NOMO-1 treated with DMSO at 0.1 percent for 48 hours (cell line): Measurements from ENCODE around the gene ARHGEF11.
A peak's percentile ranks its signal among the peaks of the same experiment; 100 is the strongest.
"Not testable (repeated sequence)": the region's sequence is repeated elsewhere in the genome, so short reads cannot be mapped to it uniquely, and the experiment has no call there.

Experiments
- DNase-seq: peaks from one replicate; lab custom pipeline; 2025; ENCODE audit not compliant: unreplicated experiment; lab: John Stamatoyannopoulos, UW

The ARHGEF11 gene, protein sequence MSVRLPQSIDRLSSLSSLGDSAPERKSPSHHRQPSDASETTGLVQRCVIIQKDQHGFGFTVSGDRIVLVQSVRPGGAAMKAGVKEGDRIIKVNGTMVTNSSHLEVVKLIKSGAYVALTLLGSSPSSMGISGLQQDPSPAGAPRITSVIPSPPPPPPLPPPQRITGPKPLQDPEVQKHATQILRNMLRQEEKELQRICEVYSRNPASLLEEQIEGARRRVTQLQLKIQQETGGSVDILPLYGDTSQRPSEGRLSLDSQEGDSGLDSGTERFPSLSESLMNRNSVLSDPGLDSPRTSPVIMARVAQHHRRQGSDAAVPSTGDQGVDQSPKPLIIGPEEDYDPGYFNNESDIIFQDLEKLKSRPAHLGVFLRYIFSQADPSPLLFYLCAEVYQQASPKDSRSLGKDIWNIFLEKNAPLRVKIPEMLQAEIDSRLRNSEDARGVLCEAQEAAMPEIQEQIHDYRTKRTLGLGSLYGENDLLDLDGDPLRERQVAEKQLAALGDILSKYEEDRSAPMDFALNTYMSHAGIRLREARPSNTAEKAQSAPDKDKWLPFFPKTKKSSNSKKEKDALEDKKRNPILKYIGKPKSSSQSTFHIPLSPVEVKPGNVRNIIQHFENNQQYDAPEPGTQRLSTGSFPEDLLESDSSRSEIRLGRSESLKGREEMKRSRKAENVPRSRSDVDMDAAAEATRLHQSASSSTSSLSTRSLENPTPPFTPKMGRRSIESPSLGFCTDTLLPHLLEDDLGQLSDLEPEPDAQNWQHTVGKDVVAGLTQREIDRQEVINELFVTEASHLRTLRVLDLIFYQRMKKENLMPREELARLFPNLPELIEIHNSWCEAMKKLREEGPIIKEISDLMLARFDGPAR (N-terminal part only)

DNA sequence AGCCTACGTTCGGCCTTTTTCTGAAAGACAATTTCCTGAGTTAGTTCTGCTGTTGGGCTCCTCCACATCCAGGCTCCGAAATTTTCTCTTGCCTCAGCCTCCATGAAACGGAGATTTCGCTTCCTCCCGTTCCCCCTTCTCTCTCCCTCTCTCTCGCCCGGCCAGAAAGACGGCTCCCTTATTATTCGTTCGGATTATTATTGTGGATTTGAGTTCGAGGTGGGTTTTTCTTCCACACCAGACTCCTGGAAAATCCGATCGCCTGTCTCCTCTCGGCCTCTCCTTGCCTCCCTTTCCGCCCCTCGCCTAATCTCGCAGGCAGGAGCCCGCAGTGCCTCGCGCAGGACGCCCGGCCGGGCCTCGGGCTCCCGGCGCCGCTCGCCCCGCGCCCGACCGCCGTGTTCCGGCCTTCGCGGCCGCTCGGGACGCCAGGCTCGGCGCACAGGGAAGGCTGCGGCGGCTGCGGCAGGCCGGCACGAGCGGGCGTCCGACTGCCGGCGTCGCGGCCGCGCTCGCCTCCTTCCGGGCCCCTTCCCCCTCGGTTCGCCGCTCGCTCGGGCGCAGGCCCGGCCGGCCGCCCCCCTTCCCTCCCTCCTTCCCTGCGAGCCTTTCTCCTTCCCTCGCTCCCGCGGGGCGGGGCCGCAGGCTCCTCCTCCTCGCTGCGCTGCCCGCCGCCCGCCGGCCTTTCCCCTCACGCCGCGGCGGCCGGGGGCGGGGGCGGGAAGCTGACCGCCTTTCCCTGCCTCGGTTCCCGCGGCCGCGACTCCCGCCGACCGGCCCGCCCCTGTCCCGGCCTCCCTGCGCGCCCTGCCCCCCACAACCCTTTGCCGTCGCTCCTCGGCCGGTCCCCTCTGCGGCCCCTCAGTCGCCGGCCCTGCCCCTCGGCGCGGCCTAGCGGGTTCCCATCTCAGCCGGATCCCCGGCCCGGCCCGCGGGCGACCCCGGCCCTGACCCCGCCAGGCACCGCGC, at the start of gene ARHGEF11:
ARHGEF11 (minus strand) TSS at position 493 of the 969 bp plus-strand sequence. CDS start 1,412 bp downstream, outside the sequence.
- DNase-seq: peak; percentile 59

DNA sequence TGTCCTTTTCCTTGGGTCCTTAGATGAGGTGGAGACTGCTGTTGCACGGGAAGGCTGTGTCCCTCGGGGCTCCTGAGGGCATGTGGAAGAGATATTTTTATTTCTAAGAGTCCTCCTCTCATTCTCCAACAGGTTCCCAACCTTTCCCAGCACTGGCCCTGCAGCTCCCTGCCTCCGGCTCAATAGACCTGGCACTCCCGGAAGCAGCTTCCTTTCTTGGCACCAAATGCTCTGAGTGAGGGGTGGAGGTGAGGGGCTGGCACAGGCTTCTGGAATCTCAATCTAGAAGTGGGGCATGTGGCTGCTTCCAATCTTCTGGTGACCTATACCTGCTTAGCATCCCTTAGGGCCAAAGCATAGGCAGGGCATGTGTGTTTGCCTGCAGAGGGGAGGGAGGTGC, 49.5 kb upstream of the ARHGEF11 start:
- no peak for DNase-seq

DNA sequence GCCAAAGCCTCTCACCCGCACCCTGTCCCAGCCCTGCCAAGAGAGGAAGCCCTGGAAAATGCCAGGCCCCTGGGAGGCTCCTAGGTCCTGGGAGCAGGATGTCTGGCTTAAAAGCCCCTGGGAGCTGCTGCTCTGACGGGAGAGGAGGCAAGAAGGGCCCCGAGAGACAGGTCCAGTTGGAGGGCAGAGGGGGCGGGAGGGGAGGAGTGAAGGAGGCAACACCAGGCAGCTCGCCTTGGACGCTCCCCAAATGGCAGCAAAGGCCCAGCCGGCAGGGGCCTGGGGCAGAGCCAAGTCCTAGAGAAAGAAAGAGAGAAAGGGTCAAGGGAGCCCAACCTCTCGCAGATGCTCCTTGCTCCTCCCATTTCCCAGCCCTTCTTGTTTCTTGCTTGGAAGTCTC, 47.3 kb upstream of the ARHGEF11 start:
- DNase-seq: no peak

DNA sequence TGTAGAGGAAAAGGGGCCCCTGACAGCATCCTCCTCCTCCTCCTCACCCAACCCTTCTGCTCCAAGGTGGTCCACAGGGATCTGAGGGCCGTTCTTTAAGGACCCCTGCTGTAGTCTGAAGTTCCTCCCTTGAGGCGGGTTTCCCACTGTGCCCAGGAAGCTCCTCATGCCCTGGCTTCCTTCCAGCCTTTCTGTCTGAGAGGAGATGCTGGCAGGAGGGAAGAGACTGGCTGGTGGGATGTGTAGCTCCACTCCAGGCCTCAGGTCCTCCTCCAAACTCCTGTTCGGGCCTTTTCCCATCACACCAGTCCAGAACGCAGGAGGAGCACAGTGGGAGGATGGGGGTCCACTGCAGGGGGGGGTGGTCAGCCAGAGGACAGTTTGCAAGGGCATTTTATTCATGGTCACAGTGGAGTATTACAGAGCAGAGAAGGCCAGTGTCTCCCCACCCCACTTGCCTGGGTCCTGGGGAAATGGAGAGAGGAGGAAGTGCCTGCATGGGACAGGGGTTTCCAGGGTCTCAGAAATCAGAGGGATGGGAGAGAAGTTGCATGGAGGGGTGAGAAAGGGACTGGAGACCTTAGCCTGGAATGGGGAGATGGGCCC, 46.2 kb upstream of the ARHGEF11 start:
- DNase-seq: no peak

DNA sequence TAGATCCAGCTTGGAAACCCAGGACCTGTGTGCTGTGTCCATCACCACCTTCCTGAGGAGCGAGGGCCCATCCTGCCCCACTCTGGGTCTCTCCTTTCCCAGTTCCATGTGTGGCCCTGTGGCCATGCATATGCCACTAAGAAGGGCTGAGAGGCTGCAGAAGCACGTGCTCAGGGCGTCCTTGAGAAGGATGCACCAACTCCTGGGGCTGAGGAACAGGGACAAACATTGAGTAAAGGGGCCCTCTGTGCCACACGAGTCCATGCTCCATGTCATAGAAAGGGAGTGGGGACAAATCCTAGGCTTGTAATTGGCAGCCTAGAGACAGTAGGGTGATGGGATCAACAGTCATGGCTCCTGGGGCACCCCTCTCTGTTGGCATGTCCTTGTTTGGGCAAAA, 45.6 kb upstream of the ARHGEF11 start:
- DNase-seq: no peak

DNA sequence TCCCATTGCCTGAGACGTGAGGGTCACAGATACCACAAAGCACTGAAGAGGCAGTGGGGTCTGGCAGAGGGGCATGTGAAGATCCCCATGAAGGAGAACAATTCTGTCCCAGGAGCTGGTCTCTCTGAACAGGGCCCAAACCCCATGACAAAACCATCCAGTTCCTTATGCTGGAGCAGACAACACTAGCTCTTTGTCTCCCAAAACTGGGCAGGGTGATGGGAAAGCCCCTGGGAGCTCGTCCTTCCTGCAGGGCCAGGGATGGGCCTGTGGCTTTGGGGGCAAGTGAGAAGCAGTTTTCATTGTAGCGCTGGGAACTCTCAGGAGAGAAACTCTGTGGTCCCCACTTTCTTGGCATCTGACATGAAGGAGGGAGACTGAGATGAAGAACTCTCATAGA, 45.2 kb upstream of the ARHGEF11 start:
- DNase-seq: no peak

DNA sequence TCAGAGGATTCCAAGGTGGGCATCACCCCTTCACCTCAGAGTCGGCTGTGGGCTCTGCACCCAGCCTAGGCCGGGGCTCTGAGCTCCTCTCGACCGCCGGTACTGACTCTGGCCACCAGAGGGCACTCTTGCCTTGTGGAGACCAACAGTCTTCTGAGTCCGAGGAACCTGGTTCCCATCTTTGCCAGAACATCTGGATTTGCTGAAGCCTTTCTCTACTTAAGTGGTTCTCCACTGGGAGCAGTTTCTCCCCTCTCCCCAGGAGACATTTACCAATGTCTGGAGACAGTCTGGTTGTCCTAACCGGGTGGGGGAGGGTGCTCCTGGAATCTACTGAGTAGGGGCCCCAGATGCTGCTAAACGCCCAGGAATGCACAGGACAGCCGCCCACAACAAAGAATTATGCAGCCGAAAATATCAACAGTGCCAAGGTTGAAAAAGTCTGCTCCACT, 44.7 kb upstream of the ARHGEF11 start:
- DNase-seq: peak; percentile 48

DNA sequence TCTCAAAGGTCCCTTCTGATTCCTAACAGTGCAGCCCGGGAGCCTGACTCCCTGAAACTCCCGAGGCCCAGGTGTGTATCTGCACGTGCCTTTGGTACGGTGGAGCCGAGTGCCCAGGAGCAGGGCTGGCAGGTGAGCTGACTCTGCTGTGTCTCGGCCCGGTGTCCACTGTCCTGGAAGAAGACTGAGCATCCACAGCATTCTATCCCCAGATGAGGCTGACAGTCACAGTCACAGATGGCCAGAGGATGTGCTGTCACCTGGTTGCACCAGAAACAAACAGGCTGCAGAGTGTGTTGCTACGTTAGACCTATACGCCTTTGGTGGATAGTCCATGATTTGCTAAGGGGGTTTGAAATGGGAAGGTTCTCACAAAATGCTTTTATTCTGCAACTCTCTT, 44.2 kb upstream of the ARHGEF11 start:
- DNase-seq: no peak

DNA sequence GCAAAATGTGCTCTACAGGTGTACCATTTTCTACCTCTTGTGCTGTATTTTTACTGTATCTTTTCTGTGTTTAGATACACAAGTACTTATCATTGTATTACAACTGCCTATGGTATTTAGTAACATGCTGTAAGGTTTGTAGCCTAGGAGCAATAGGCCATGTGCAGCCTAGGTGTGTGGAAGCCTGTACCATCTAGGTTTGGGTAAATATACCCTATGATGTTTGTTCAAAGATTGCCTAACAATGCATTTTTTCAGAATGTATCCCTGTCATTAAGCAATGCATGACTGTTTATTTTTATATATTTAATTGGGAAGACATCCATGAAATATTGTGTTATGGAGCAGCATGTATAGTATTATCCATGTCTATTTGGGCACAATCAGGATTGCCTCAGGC, 43.1 kb upstream of the ARHGEF11 start:
- no peak for DNase-seq

DNA sequence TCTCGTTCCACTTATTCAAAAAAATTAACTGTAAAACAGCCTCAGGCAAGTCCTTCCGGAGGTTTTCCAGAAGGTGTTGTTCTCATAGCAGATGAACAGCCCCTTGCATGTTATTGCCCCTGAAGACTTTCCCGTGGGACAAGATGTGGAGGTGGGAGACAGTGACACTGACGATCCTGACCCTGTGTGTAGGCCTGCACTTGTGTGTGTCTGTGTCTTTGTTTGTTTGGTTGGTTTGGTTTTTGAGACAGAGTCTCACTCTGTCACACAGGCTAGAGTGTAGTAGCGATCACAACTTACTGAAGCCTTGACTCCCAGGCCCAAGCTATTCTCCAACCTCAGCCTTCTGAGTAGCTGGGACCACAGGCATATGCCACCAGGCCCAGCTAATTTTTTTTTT, 41.5 kb upstream of the ARHGEF11 start:
- DNase-seq: no peak

DNA sequence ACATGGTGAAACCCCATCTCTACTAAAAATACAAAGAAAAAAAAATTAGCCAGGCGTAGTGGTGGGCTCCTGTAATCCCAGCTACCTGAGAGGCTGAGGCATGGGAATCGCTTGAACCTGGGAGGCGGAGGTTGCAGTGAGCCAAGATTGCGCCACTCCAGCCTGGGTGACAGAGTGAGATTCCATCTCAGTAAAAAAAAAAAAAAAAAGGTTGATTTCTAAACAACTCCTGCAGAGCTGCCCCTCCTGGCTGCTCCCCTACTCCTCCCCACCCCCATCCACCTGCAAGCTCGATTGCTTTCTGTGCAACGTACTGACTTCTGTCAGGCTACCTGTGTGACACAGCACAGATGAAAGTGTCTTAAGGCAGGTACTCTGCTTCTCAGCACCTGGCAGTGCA, 40.8 kb upstream of the ARHGEF11 start:
- no peak for DNase-seq

DNA sequence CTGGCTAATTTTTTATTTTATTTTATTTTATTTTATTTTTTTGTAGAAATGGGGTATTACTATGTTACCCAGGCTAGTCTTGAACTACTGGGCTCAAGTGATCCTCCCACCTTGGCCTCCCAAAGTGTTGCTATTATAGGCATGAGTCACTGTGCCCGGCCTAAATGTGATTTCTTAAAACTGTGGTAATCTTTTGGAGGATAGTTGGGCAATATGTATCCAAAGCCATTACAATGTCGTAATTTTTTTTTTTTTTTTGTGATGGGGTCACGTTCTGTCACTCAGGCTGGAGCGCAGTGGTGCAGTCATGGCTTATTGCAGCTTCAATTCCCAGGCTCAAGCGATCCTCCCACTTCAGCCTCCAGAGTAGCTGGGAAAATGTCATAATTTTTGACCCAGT, 39.9 kb upstream of the ARHGEF11 start:
- DNase-seq: peak; percentile 84

DNA sequence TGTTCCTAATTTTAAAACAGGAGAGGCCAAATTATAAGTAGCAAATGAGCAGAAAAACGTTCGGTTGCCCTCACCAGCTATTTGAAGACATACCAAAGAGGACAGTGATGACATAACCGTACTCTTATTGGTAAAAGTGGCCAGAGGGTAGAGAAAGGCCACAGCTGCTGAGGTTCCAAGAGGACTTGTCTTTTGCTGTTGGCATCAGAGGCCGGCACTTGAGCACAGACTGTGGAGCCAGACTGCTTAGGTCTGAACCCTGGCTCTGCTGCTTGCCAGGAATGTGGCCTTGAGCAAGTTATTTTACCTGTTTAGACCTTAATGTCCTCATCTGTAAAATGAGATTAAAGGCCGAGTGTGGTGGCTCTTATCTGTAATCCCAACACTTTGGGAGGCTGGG, 39.2 kb upstream of the ARHGEF11 start:
- DNase-seq: no peak

DNA sequence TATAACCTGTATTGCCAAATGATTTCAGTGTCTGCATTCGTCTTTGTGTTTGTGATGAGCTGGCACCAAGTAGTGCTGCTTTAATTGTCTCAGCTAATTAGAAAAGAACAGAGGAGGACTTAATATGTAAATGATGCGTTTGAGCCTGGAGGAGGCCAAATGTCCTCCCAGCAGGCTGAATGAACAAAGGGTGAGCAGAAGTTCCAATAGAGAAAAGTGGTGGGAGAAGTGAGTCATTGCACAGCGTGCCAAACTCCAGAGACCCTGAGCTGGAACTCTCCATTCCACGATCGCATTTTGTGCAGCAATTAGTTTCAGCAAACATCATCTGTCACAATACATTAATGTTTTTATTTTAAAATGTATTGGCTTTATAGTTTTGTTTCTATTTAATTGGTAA, 36.2 kb upstream of the ARHGEF11 start:
- DNase-seq: no peak

DNA sequence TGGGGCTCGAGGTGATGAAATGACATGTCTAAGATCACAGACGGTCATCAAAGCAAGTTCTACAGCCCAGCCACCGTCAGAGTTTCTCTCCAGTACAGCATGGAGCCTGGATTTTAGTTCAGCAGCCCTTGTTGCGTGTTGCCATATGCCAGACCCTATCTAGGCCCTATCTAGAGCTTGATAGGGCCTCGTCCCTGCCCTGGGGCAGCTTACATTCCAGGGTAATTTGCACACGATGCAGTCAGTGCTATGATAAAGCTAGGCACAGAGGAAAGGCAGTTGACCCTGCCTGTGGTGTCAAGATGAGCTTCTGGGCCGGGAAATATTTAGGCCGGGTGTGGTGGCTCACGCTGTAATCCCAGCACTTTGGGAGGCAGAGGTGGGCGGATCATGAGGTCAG, 35.2 kb upstream of the ARHGEF11 start:
- DNase-seq: no peak

DNA sequence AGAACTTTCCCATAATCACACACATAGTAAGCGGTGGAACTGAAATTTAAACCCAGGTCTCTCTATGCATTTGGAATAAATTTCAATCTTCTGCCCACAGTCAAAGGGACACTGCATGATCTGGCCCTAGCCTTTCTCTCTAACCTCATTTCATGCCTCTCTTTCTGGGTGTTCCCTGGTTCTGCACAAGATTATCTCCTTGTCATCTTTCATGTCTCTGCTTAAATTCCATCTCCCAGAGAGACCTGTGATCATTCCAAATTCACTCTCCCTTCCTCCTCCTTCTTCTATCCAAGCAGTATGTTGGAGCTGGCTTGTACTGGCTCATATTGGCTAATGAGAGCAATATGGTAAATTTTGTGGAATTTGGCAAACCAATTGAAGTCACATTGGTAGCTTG, 31.9 kb upstream of the ARHGEF11 start:
- no peak for DNase-seq

DNA sequence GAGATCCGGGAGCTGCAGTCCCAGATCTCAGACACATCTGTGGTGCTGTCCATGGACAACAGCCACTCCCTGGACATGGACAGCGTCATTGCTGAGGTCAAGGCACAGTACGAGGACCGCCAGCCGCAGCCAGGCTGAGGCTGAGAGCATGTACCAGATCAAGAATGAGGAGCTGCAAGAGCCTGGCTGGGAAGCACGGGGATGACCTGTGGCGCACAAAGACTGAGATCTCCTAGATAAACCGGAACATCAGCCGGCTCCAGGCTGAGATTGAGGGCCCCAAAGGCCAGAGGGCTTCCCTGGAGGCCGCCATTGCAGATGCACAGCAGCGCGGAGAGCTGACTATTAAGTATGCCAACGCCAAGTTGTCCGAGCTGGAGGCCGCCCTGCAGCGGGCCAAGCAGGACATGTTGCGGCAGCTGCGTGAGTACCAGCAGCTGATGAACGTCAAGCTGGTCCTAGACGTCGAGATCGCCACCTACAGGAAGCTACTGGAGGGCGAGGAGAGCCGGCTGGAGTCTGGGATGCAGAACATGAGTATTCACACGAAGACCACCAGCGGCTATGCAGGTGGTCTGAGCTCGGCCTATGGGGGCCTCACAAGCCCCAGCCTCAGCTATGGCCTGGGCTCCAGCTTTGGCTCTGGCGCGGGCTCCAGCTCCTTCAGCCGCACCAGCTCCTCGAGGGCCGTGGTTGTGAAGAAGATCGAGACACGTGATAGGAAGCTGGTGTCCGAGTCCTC, 28.6 kb upstream of the ARHGEF11 start:
- DNase-seq: peak; percentile 59

DNA sequence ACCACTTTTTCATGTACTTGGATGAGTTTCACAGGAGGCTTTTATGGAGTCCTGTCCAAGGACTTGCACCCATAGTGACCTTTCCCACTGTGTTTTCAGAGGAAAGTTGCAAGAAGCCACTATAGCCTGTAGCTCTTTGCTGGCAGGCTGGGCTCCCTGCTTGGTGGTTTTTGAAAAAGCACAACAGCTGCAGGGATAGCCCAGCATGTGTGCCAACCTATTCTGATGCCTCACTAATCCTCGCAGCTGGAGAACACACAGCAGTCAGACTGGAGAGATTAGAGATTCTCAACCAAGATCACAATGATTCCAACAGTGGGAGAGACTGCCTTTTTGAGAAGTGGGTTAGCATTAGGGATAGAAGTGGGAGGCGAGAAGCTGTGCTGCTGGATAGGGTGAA, 24.1 kb upstream of the ARHGEF11 start:
- no peak for DNase-seq

DNA sequence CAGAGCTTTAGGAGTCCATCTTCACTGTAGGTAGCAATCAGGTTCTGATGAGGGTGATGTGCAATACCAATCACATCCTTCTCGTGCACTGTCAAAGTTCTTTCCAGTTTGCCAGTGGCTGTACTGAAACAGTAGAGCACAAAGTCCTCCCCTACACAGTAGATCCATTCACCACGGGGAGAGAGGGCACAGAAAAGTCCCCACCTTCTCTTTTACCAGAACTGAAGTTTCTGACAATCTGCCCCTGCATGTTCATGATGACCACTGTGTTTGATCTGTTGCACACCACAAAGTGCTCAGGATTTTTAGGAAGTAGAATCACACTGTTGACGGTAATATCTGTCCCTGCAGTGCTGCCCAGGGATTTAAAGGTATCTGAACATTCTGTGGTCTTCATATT, 13.7 kb upstream of the ARHGEF11 start:
- not testable (repeated sequence) for DNase-seq

DNA sequence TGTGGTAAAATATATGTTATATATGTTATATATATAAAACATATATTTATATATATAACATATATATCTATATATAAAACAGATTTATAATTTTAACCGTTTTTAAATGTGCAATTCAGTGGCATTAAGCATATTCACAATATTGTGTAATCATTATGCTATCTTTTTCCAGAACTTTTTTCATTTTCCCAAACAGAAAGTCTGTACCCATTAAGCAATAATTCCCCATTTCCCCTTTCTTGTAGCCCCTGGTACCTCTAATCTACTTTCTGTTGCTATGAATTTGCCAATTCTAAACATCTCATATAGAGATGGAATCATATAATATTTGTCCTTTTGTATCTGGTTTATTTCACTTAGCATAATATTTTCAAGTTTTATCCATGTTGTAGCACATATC, 10.7 kb upstream of the ARHGEF11 start:
- DNase-seq: no peak
